Osteocyte (in vitro differentiated cells): ENCODE results near the gene RASA1. TPM values are rescaled to one million over a fixed set of nuclear protein-coding genes. Genes with fewer than 3 reads are reported as not detected.
"Not testable (repeated sequence)": the region's sequence is repeated elsewhere in the genome, so short reads cannot be mapped to it uniquely, and the experiment has no call there.

ENCODE experiments used
- DNase-seq: peaks from one replicate; pipeline ENCODE4 v3.0.0; 2021; ENCODE audit warnings: mixed read lengths; ENCODE audit not compliant: unreplicated experiment; ENCODE audit errors: extremely low spot score
- H3K27ac Mint-ChIP-seq: one replicate; pipeline ENCODE4 v1.8.0; 2021; ENCODE audit warnings: mild to moderate bottlenecking, mixed read lengths; ENCODE audit not compliant: unreplicated experiment
- H3K27me3 Mint-ChIP-seq: one replicate; pipeline ENCODE4 v1.8.0; 2021; ENCODE audit warnings: mixed read lengths; ENCODE audit not compliant: unreplicated experiment
- H3K36me3 Mint-ChIP-seq: one replicate; pipeline ENCODE4 v1.8.0; 2021; ENCODE audit warnings: mixed read lengths; ENCODE audit not compliant: unreplicated experiment
- H3K4me1 Mint-ChIP-seq: one replicate; pipeline ENCODE4 v1.8.0; 2021; ENCODE audit warnings: mixed read lengths; ENCODE audit not compliant: unreplicated experiment
- H3K4me3 Mint-ChIP-seq: one replicate; pipeline ENCODE4 v1.8.0; 2021; ENCODE audit warnings: mild to moderate bottlenecking, moderate library complexity, mixed read lengths; ENCODE audit not compliant: unreplicated experiment
- H3K9me3 Mint-ChIP-seq: one replicate; pipeline ENCODE4 v1.8.0; 2021; ENCODE audit warnings: mixed read lengths; ENCODE audit not compliant: unreplicated experiment
- CTCF ChIP-seq: fragments of 200-600 bp; sonication (generic); IDR thresholded peaks from 2 replicates; pipeline ENCODE4 v1.5.0; 2021; ENCODE audit warnings: antibody characterized with exemption, mild to moderate bottlenecking, moderate library complexity
- total RNA-seq: library from RNA; stranded (reverse); gene quantifications from 2 replicates; pipeline ENCODE4 v1.2.1, GENCODE V29; 2021

RASA1 gene
- total RNA-seq, 1 donor from 2014 or later = 32.1 TPM

- no peaks in the 10 kb centered on the region for H3K9me3 Mint-ChIP-seq
- no peak overlapping the region for H3K4me3 Mint-ChIP-seq
- no peak for DNase-seq
- H3K36me3 Mint-ChIP-seq = peaks cover 16% of the 10 kb centered on the region
- no peak for TF ChIP-seq CTCF
- H3K27me3 Mint-ChIP-seq = no peaks in the 10 kb centered on the region
- no peak overlapping the region for H3K27ac Mint-ChIP-seq
- H3K4me1 Mint-ChIP-seq = peaks cover 24% of the 10 kb centered on the region
These were observed 9.7 kb downstream of the RASA1 start for GRCh38 chr5:87277279-87277835.

DNA sequence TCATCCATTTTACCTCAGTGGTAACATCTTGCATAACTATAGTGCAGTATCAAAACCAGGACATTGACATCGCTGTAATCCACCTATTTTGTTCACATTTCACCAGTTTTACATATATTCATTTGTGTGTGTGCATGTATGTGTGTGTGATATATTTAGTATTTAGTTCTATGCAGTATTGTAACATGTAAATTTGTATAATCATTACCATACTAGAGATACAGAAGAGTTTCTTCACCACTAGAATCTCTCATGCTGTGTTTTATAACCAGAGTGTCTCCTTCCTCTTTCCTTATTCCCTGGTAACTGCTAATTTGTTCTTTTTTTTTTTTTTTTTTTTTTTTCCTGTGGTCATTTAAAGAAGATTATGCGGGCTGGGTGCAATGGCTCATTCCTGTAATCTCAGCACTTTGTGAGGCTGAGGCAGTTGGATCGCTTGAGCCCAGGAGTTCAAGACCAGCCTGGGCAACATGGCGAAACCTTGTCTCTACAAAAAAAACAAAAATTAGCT is 11.0 kb downstream of the RASA1 start:
- no peaks in the 10 kb centered on the region for H3K27me3 Mint-ChIP-seq
- no peak overlapping the region for H3K27ac Mint-ChIP-seq
- peaks cover 24% of the 10 kb centered on the region for H3K4me1 Mint-ChIP-seq
- no peaks in the 10 kb centered on the region for H3K9me3 Mint-ChIP-seq
- H3K36me3 Mint-ChIP-seq = peaks cover 16% of the 10 kb centered on the region
- TF ChIP-seq CTCF = no peak
- H3K4me3 Mint-ChIP-seq = no peak overlapping the region
- no peak for DNase-seq

DNA sequence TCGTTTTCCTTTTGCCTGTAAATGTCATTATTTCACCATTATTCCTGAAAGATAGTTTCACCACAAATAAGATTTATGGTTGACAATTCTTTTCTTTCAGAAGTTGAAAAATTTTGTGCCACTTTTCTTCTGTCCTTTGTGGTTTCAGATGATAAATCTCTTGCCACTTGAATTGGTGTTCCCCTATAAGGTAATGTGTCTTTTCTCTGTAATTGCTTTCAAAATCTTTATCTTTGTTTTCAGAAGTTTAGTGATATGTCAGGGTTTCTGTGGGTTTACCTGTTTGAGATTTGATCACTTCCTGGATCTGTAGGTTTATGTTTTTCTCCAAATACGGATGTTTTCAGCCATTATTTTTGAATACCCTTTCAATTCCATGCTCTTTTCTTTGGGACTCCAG is 14.6 kb downstream of the RASA1 start:
- no peak for TF ChIP-seq CTCF
- Mint-ChIP-seq H3K27me3 (no peaks in the 10 kb centered on the region), H3K4me1 (peaks cover 21% of the 10 kb centered on the region), H3K27ac (no peak overlapping the region), H3K36me3 (peaks cover 19% of the 10 kb centered on the region), H3K4me3 (no peak overlapping the region), H3K9me3 (no peaks in the 10 kb centered on the region)
- no peak for DNase-seq

- H3K27me3 Mint-ChIP-seq, DNase-seq, H3K4me3 Mint-ChIP-seq, H3K4me1 Mint-ChIP-seq, H3K9me3 Mint-ChIP-seq, H3K27ac Mint-ChIP-seq: not testable (repeated sequence)
- H3K36me3 Mint-ChIP-seq = peaks cover 18% of the 10 kb centered on the region
These were observed 19.6 kb downstream of the RASA1 start for GRCh38 chr5:87287266-87287665.

- TF ChIP-seq CTCF = no peak
- no peak for DNase-seq
- H3K36me3 Mint-ChIP-seq = peaks cover 3% of the 10 kb centered on the region
- no peaks in the 10 kb centered on the region for H3K27me3 Mint-ChIP-seq
- H3K4me3 Mint-ChIP-seq = no peak overlapping the region
- H3K4me1 Mint-ChIP-seq = peaks cover 56% of the 10 kb centered on the region
- H3K9me3 Mint-ChIP-seq = peaks cover 8% of the 10 kb centered on the region
- H3K27ac Mint-ChIP-seq = peak overlapping the region; percentile 21
These were observed 31.1 kb downstream of the RASA1 start for GRCh38 chr5:87298692-87299362.
